ENCODE results near the gene FOCAD.

The FOCAD gene

GRCh38 chr9:21023861-21024260, 339.8 kb downstream of the FOCAD start:
- DNase-seq = no peak

GRCh38 chr9:21027295-21027694, 343.2 kb downstream of the FOCAD start:
- DNase-seq = peak; percentile 68

GRCh38 chr9:21028466-21028865, 344.4 kb downstream of the FOCAD start:
- peak; percentile 60 for DNase-seq

GRCh38 chr9:21029661-21030060, 345.6 kb downstream of the FOCAD start:
- no peak for DNase-seq

- peak; percentile 61 for DNase-seq
Measured at GRCh38 chr9:21030389-21031035, 346.5 kb downstream of the FOCAD start.

- DNase-seq = peak; percentile 43
Measured at GRCh38 chr9:21031091-21031807, 347.2 kb downstream of the FOCAD start, which contains the start of gene HACD4. TSS of gene HACD4 (minus strand) at chr9:21031640. CDS start at chr9:21031590, 50 bp downstream.

GRCh38 chr9:21031808-21032183, 347.7 kb downstream of the FOCAD start:
- no peak for DNase-seq

GRCh38 chr9:21037278-21037677, 353.2 kb downstream of the FOCAD start:
- no peak for DNase-seq

GRCh38 chr9:21039302-21039701, 355.2 kb downstream of the FOCAD start:
- no peak for DNase-seq

GRCh38 chr9:21042466-21042865, 358.4 kb downstream of the FOCAD start:
- no peak for DNase-seq

GRCh38 chr9:21043841-21044240, 359.8 kb downstream of the FOCAD start:
- no peak for DNase-seq

Data from fibroblast of skin of back (primary cell).